ENCODE results near the gene TXLNA.

DNA sequence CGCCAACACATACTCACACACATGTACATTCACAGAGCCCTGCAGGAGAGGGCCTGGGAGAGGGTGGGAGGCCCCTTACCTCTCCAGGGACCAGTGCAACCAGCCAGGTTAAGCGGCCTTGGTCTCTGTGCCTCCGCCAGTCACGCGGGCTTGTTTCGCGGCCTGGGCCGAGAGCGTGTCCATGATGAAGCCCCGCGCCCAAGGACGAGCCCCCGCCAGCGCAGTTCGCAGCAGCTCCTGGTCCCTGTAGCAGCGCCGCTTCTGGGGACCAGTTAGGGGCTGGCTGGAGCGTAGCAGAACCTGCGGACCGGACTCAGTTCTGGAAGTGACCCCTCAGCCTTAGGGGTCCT, 60.3 kb downstream of the TXLNA start:
- TF ChIP-seq CTCF (conservative IDR thresholded peaks at IDR 0.05), result no peak
- no peak for TF ChIP-seq ZFX (IDR thresholded peaks at IDR 0.05)

All from C4-2B (cell line).